ENCODE data around the gene LETM1.

- TF ChIP-seq CTCF (IDR thresholded peaks at IDR 0.05): no peak
- TF ChIP-seq POLR2A (IDR thresholded peaks at IDR 0.05): no peak
Observed at GRCh38 chr4:1903035-1903434, 47.1 kb upstream of the LETM1 start.
